Fibroblast of peridontal ligament (primary cell): ENCODE measurements around the gene MMP13.
"Not testable (repeated sequence)": the region's sequence is repeated elsewhere in the genome, so short reads cannot be mapped to it uniquely, and the experiment has no call there.

Experiments
- DNase-seq: peaks from one replicate; pipeline ENCODE4 v3.0.0-alpha.2; 2010; ENCODE audit errors: extremely low read depth

The MMP13 gene

DNA sequence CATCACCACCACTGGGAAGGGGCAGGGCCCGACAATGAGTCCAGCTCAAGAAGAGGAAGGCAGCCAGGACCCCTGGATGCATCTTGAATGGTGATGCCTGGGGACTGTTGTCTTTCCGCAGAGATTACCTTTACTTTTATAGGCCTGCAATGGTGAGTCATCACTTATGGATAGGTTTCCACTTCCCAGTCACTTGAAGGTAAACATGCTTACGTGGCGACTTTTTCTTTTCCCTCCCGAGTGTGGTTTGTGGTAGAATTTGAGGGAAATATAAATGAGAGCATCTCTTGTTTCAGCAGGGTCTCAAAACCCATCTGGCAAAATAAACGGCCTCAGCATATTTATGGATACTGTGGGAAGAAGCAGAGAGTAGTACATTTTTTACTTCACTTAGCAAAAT lies at the start of gene MMP13:
Gene MMP13, minus strand, starts transcription at position 109 of the 400 bp plus-strand sequence. Its CDS starts 27 bp downstream, at position 82.
- DNase-seq = no peak

- not testable (repeated sequence) for DNase-seq
These were observed 48.7 kb upstream of the MMP13 start for GRCh38 chr11:103004234-103004633.

DNA sequence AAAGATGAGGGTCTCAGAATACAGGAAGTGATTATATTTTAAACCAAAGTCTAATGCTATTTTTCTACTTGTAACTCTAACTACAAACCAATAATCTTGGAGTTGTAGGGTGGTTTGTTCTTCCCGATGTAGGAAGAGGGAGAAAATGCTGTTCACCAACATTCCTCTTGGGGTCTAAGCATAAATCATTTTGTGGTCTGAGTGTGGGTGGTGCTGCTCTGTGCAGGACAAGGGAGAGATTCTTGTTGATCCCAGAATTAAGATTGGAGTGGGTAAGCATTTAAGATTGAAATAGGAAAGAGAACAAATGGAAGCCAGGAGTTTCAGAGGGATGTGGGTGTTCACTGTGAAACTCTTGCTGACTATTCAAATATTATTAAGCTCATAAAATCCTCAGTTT lies 38.6 kb upstream of the MMP13 start:
- DNase-seq = no peak

DNA sequence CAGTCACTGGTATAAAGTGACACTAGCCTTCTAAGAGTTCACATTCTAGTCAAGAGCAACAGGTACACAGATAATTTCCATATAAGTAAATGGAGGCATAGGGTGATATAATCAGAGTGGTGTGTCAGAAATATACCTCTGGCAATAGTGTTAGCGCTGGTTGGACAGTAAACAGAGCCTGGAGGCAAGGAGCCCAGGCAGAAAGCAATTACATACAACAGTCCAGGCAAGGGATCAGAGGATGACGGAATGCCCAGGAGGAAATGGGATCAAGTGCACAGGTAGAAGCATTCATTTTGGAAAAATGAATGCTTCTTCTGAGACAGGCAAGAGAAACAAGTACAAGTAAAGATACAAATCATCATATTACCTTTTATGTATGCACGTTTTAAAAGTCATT lies 36.2 kb upstream of the MMP13 start:
- DNase-seq = no peak

GRCh38 chr11:102990145-102990544 lies 34.6 kb upstream of the MMP13 start:
- peak; percentile 68 for DNase-seq

GRCh38 chr11:102989379-102990047 lies 34.0 kb upstream of the MMP13 start:
- peak; percentile 62 for DNase-seq

DNA sequence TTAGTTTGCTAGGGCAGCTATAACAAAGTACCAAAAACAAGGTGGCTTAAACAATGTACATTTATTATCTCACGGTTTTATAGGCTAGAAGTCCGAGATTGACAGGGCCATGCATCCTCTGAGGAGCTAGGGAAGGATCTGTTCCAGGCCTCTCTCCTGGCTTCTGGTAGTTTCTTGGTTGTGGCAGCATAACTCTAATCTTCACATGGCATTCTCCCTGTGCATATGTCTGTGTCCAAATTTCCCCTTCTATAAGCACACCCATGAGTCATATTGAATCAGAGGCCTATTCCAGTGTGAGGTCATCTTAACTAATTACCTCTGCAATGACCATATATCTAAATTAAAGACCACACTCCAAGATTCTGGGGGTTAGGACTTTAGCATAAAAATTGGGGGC lies 31.3 kb upstream of the MMP13 start:
- DNase-seq = peak; percentile 73

- DNase-seq = no peak
These were observed 30.3 kb upstream of the MMP13 start for GRCh38 chr11:102985850-102986249.

DNA sequence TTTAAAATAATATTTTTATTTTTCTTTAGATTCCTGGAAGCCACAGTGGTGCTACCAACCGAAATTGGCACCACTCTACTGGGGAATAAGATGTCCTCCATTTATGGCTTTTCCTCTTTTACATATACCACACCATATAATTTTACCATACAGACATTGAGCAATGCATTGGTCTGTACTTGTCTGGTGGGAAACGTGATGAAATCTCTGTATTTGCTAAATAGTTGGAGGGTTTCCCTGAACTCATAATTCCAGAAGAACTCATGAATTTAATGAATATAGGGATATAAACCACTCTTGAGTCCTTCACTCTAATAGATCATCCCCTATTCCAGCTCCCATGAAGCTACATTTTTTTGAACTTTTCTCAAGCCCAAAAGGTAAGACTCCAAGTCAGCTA lies 28.0 kb upstream of the MMP13 start:
- peak; percentile 44 for DNase-seq

- DNase-seq = peak; percentile 31
These were observed 25.9 kb upstream of the MMP13 start for GRCh38 chr11:102981324-102981910.

- DNase-seq = peak; percentile 54
These were observed 19.2 kb upstream of the MMP13 start for GRCh38 chr11:102974552-102975280.

- DNase-seq = not testable (repeated sequence)
These were observed 18.2 kb upstream of the MMP13 start for GRCh38 chr11:102973698-102974097.

DNA sequence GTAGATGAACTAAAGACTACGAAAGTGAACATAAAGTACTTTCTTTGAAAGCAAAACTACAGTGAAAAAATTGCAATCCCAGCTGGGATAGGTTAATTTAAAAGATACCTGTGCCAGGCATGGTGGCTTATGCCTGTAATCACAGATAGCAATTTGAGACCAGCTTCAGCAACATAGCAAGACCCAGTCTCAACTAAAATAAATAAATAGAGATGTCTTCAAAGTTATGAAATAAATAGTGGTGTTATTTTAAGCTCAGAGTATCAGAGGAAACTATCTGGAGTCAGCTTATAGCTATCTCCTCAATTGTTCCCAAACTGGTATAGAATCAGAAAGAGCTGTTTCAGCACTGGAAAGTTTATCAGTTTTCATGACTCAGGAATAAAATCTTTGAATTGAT lies 17.3 kb upstream of the MMP13 start:
- no peak for DNase-seq

GRCh38 chr11:102971766-102972165 lies 16.2 kb upstream of the MMP13 start:
- DNase-seq = peak; percentile 96

- peak; percentile 63 for DNase-seq
These were observed 12.0 kb upstream of the MMP13 start for GRCh38 chr11:102967497-102967896.

DNA sequence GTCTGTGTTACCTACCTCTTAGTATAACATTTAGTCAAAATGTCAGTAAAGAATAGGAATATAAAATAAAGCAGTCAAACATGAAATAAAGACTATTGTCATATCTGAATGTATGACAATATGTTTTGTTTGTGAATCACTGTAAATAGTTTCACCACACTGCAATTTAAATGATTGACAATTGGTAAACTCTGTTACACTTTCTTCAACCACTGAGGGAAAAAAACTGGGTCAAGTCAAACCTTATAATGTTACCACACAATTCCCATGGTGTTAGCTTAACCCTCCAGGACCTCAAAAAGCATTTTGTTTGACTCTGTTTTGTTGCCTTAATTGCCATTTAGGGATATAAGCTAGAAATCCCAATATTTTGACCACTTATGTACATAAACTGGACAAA lies 10.5 kb upstream of the MMP13 start:
- no peak for DNase-seq

DNA sequence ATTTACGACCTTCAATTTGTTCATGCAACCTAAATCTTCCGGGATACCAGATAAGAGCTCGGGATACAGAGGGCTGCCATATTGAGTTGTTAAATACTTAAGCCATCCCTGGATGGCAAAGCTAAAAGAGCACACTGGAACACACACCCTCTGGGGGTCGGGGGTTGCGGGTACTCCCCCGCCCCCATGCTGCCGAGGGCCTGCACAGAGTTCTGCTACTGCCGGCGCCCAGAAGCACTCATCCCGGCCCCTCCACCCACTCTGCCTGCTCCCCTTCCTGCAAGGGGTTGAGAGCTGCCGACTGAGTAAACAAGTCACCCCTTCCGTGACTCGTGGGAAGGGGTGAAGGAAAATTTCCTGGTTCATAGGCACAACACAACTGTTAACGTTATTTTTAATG lies 9.3 kb upstream of the MMP13 start:
- DNase-seq = no peak

- DNase-seq = no peak
These were observed 2.4 kb upstream of the MMP13 start for GRCh38 chr11:102957953-102958352.

- no peak for DNase-seq
These were observed 4.9 kb downstream of the MMP13 start for GRCh38 chr11:102950622-102951081.

GRCh38 chr11:102946237-102946636 lies 9.3 kb downstream of the MMP13 start:
- DNase-seq = peak; percentile 87

DNA sequence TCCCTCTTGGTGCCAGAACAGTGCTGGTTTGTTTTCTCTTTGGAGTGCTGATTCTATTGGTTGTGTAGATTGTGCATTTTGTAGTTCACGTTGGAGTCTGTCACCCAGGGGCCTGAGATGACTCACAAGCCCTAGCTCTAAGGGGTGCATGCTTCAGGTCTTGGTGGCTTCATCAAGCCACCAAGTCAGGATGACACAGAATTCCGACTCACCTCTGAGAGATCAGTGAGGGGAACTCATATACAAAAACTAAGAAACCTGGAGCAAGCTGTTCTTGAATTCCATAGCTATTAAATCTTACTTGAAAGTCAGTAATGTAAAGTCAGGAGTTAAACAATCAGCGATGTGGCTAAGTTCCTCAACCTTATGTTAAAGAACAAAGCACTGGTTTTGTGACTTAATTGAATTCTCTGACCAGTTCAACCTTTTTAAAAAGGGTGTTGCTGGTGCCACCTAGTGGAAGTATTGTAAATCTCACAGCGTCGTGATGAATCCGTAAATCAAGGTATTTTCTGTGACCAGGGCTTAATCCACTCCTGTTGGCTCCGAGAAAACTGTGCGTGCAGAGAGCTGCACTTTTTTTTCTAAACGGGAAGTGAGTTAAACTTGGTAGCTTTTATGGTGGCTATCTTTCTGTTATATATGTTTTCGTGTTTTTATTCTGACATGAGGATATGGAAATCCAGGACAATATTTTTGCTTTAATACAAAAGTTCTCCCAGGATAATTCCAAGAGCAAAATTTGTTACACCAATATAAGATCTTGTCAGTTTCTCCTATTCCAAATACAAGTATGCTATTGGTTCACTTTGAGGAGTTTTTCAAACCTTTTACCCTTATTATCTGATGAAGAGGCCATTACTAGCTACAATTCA lies 14.6 kb downstream of the MMP13 start:
- peak; percentile 88 for DNase-seq
